H9 (cell line): ENCODE data around the gene RAB14. TPM values are rescaled to one million over a fixed set of nuclear protein-coding genes. Genes with fewer than 3 reads are reported as not detected.

Experiments
- DNase-seq: peaks from one replicate; pipeline ENCODE4 v3.0.0-alpha.2; 2017
- H2AFZ ChIP-seq: one replicate; pipeline ENCODE4 v1.6.1; 2013; ENCODE audit warnings: mild to moderate bottlenecking, low read length, control low read depth, moderate library complexity
- H2AK5ac ChIP-seq: 2 replicates; pipeline ENCODE4 v1.6.1; 2013; ENCODE audit warnings: low read length, control low read depth, mixed read lengths; ENCODE audit not compliant: insufficient read length
- H2BK120ac ChIP-seq: one replicate; pipeline ENCODE4 v1.6.1; 2013; ENCODE audit warnings: low read depth, mild to moderate bottlenecking, low read length, control low read depth, inconsistent platforms; ENCODE audit not compliant: poor library complexity, severe bottlenecking
- H2BK12ac ChIP-seq: 2 replicates; pipeline ENCODE4 v1.6.1; 2013; ENCODE audit warnings: low read length, control low read depth, mixed read lengths, low read depth; ENCODE audit not compliant: insufficient read length
- H2BK15ac ChIP-seq: 2 replicates; pipeline ENCODE4 v1.6.1; 2013; ENCODE audit warnings: low read depth, low read length, control low read depth
- H2BK20ac ChIP-seq: one replicate; pipeline ENCODE4 v1.6.1; 2013; ENCODE audit warnings: low read depth, mild to moderate bottlenecking, low read length, control low read depth, inconsistent platforms; ENCODE audit not compliant: poor library complexity, severe bottlenecking
- H2BK5ac ChIP-seq: 2 replicates; pipeline ENCODE4 v1.6.1; 2013; ENCODE audit warnings: low read length, control low read depth, mixed read lengths; ENCODE audit not compliant: insufficient read length
- H3K14ac ChIP-seq: 2 replicates; pipeline ENCODE4 v1.6.1; 2013; ENCODE audit warnings: low read length, control low read depth; ENCODE audit not compliant: insufficient read depth
- H3K18ac ChIP-seq: 2 replicates; pipeline ENCODE4 v1.6.1; 2013; ENCODE audit warnings: low read depth, mild to moderate bottlenecking, mixed read lengths, low read length, control low read depth; ENCODE audit not compliant: insufficient read length
- H3K23ac ChIP-seq: 2 replicates; pipeline ENCODE4 v1.6.1; 2013; ENCODE audit warnings: low read length, control low read depth, mixed read lengths, low read depth; ENCODE audit not compliant: insufficient read length
- H3K23me2 ChIP-seq: 2 replicates; pipeline ENCODE4 v1.6.1; 2013; ENCODE audit warnings: low read depth, mild to moderate bottlenecking, mixed read lengths, low read length, control low read depth; ENCODE audit not compliant: insufficient read length, poor library complexity, severe bottlenecking
- H3K27ac ChIP-seq: 2 replicates; pipeline ENCODE4 v1.5.1; 2013; ENCODE audit warnings: low read length, control low read depth, mixed read lengths, low read depth; ENCODE audit not compliant: insufficient read length
- H3K27me3 ChIP-seq: 2 replicates; pipeline ENCODE4 v1.6.1; 2013; ENCODE audit warnings: low read length, control low read depth, inconsistent platforms; ENCODE audit not compliant: insufficient read depth
- H3K4ac ChIP-seq: 2 replicates; pipeline ENCODE4 v1.6.1; 2013; ENCODE audit warnings: low read depth, mild to moderate bottlenecking, control low read depth, inconsistent platforms, low read length, moderate library complexity
- H3K4me1 ChIP-seq: 2 replicates; pipeline ENCODE4 v1.6.1; 2013; ENCODE audit warnings: low read length, control low read depth, inconsistent platforms; ENCODE audit not compliant: insufficient read depth
- H3K4me2 ChIP-seq: 2 replicates; pipeline ENCODE4 v1.6.1; 2013; ENCODE audit warnings: low read length, control low read depth, mixed read lengths; ENCODE audit not compliant: insufficient read length, insufficient read depth
- H3K56ac ChIP-seq: 2 replicates; pipeline ENCODE4 v1.6.1; 2013; ENCODE audit warnings: low read depth, mild to moderate bottlenecking, mixed read lengths, low read length, control low read depth; ENCODE audit not compliant: insufficient read length
- H3K79me1 ChIP-seq: 2 replicates; pipeline ENCODE4 v1.6.1; 2013; ENCODE audit warnings: low read depth, mild to moderate bottlenecking, moderate library complexity, low read length, control low read depth, inconsistent platforms; ENCODE audit not compliant: insufficient read depth, poor library complexity, severe bottlenecking
- H3K79me2 ChIP-seq: 2 replicates; pipeline ENCODE4 v1.6.1; 2013; ENCODE audit warnings: low read length, control low read depth, inconsistent platforms; ENCODE audit not compliant: insufficient read depth
- H3K9ac ChIP-seq: 2 replicates; pipeline ENCODE4 v1.6.1; 2013; ENCODE audit warnings: low read length, control low read depth, mixed read lengths; ENCODE audit not compliant: insufficient read length; ENCODE audit errors: extremely low read depth
- H3K9me3 ChIP-seq: one replicate; pipeline ENCODE4 v1.6.1; 2013; ENCODE audit warnings: low read depth, low read length, inconsistent platforms; ENCODE audit not compliant: control insufficient read depth
- H3T11ph ChIP-seq: one replicate; pipeline ENCODE4 v1.6.1; 2013; ENCODE audit warnings: mild to moderate bottlenecking, low read length, control low read depth, inconsistent platforms
- H4K20me1 ChIP-seq: one replicate; pipeline ENCODE4 v1.6.1; 2013; ENCODE audit not compliant: control insufficient read depth, insufficient read length, insufficient read depth
- H4K5ac ChIP-seq: 2 replicates; pipeline ENCODE4 v1.6.1; 2013; ENCODE audit warnings: low read depth, mild to moderate bottlenecking, mixed read lengths, low read length, control low read depth; ENCODE audit not compliant: insufficient read length
- H4K8ac ChIP-seq: replicated peaks from 2 replicates; pipeline ENCODE4 v1.6.1; 2013; ENCODE audit warnings: low read length, control low read depth, mixed read lengths, low read depth; ENCODE audit not compliant: insufficient read length
- H4K91ac ChIP-seq: 2 replicates; pipeline ENCODE4 v1.6.1; 2013; ENCODE audit warnings: low read depth, mild to moderate bottlenecking, moderate library complexity, mixed read lengths, low read length, control low read depth; ENCODE audit not compliant: insufficient read length
- H3K27ac Mint-ChIP-seq, 3 experiments: 2 replicates in 2 of 3; 3 replicates in 1 of 3; pipeline ENCODE4 v1.8.0; 2020 to 2021; ENCODE audit warnings: mixed read lengths in 3 of 3, mild to moderate bottlenecking in 1 of 3, moderate library complexity in 1 of 3
- H3K27me3 Mint-ChIP-seq: 2 replicates; pipeline ENCODE4 v1.8.0; 2021; ENCODE audit warnings: low read depth, mild to moderate bottlenecking, moderate library complexity, mixed read lengths
- H3K36me3 Mint-ChIP-seq, 3 experiments: 2 replicates in 2 of 3; 3 replicates in 1 of 3; pipeline ENCODE4 v1.8.0; 2020 to 2021; ENCODE audit warnings: low read depth in 3 of 3, mixed read lengths in 3 of 3; ENCODE audit not compliant: insufficient read depth in 1 of 3
- H3K4me1 Mint-ChIP-seq, 2 experiments: 2 replicates each; pipeline ENCODE4 v1.8.0; 2020; ENCODE audit warnings: mixed read lengths in 2 of 2
- H3K4me3 Mint-ChIP-seq, 2 experiments: 2 replicates in 1 of 2; 3 replicates in 1 of 2; pipeline ENCODE4 v1.8.0; 2020 to 2021; ENCODE audit warnings: mild to moderate bottlenecking in 2 of 2, mixed read lengths in 2 of 2, moderate library complexity in 1 of 2
- H3K9me3 Mint-ChIP-seq, 2 experiments: 2 replicates in 1 of 2; 3 replicates in 1 of 2; pipeline ENCODE4 v1.8.0; 2020; ENCODE audit warnings: mild to moderate bottlenecking in 2 of 2, mixed read lengths in 2 of 2, moderate library complexity in 1 of 2
- WGBS: extraction: QIAGEN DNeasy Blood & Tissue Kit; methylation state at CpG from one replicate; pipeline ENCODE4 v1.1.7; 2013; ENCODE audit warnings: missing lambda C conversion rate, low lambda C conversion rate, mixed read lengths; ENCODE audit not compliant: insufficient read length; ENCODE audit errors: extremely low coverage; 5-methylcytosine and 5-hydroxymethylcytosine counted together
- total RNA-seq: library from RNA; stranded (reverse); gene quantifications from 2 replicates; pipeline ENCODE4 v1.2.1, GENCODE V29; 2021
- TF ChIP-seq, protein P1 (sequence below): fragments of 200-600 bp; sonication (generic); conservative IDR thresholded peaks from 3 replicates; pipeline ENCODE4 v1.8.0; 2021; ENCODE audit warnings: antibody characterized with exemption, mild to moderate bottlenecking

The RAB14 gene
- total RNA-seq, 1 experiment from 2014 or later: 33.6 TPM

DNA sequence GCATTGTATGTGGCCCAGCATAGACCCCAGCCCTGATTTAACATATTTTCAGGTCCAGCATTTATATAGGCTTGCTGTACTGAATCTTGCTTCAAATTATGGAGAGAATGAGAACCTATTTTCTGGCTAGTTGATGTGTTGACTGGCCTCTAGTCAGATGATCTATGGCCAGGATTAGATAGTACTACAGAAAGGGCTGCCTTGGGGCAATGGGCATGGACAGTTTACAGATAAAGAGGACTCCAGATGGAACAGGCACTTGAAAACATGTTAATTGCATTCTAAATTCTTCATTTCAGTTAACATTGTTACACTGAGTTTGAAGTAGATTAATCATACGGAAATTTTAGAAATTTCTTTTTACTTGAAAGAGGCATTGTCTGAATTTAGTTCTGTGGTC lies 61.5 kb downstream of the RAB14 start:
- H3K27ac Mint-ChIP-seq: no peak overlapping the region
- H3K9me3 Mint-ChIP-seq: no peaks in the 10 kb centered on the region
- no CpG with 5 or more reads among the region's 1 CpG for WGBS

More for the DNA sequence above, 61.5 kb downstream of the RAB14 start:
- no peaks in the 10 kb centered on the region for H3K4me1 ChIP-seq
- no peaks in the 10 kb centered on the region for H3K79me2 ChIP-seq
- H3K27me3 ChIP-seq: no peaks in the 10 kb centered on the region
- H3K4me1 Mint-ChIP-seq: peaks cover 13 to 14% of the 10 kb centered on the region in 2 experiments
- no peak overlapping the region for H3K4me2 ChIP-seq
- H2AK5ac ChIP-seq: no peak overlapping the region
- no peaks in the 10 kb centered on the region for H3K27me3 Mint-ChIP-seq
- H2BK120ac ChIP-seq: no peak overlapping the region
- H3K79me1 ChIP-seq: no peaks in the 10 kb centered on the region
- no peaks in the 10 kb centered on the region for H3K23me2 ChIP-seq
- H3T11ph ChIP-seq: no peak overlapping the region
- H3K14ac ChIP-seq: no peak overlapping the region
- no peak overlapping the region for H3K27ac ChIP-seq
- no peaks in the 10 kb centered on the region for H3K9me3 ChIP-seq
- no peak overlapping the region for H3K4ac ChIP-seq
- H4K20me1 ChIP-seq: no peaks in the 10 kb centered on the region
- no peak overlapping the region for H2BK20ac ChIP-seq
- H3K56ac ChIP-seq: no peak overlapping the region
- H2AFZ ChIP-seq: no peak overlapping the region
- H2BK5ac ChIP-seq: no peak overlapping the region
- TF ChIP-seq, protein P1, sequence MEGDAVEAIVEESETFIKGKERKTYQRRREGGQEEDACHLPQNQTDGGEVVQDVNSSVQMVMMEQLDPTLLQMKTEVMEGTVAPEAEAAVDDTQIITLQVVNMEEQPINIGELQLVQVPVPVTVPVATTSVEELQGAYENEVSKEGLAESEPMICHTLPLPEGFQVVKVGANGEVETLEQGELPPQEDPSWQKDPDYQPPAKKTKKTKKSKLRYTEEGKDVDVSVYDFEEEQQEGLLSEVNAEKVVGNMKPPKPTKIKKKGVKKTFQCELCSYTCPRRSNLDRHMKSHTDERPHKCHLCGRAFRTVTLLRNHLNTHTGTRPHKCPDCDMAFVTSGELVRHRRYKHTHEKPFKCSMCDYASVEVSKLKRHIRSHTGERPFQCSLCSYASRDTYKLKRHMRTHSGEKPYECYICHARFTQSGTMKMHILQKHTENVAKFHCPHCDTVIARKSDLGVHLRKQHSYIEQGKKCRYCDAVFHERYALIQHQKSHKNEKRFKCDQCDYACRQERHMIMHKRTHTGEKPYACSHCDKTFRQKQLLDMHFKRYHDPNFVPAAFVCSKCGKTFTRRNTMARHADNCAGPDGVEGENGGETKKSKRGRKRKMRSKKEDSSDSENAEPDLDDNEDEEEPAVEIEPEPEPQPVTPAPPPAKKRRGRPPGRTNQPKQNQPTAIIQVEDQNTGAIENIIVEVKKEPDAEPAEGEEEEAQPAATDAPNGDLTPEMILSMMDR: no peak
- no peak overlapping the region for H3K4me3 Mint-ChIP-seq
- no peak overlapping the region for H4K8ac ChIP-seq
- H2BK15ac ChIP-seq: no peak overlapping the region
- no peak overlapping the region for H4K5ac ChIP-seq
- no peak overlapping the region for H4K91ac ChIP-seq
- no peak for DNase-seq
- no peak overlapping the region for H2BK12ac ChIP-seq
- H3K23ac ChIP-seq: no peak overlapping the region
- H3K18ac ChIP-seq: no peak overlapping the region
- H3K9ac ChIP-seq: no peak overlapping the region
- peaks cover 9 to 34% (median 27%) of the 10 kb centered on the region in 3 experiments; a peak in 6 of 7 replicates for H3K36me3 Mint-ChIP-seq
